Mammary epithelial cell (primary cell): ENCODE results near the gene WDR74.

ENCODE experiments used
- CTCF ChIP-seq, 2 donors: IDR thresholded peaks in 1 of 2; conservative IDR thresholded peaks in 1 of 2; 2 replicates each; pipeline ENCODE4 v1.5.1; 2011 to 2012; ENCODE audit warnings: inconsistent platforms in 2 of 2, low read length in 2 of 2, mild to moderate bottlenecking in 2 of 2, control low read depth in 1 of 2, low read depth in 1 of 2; ENCODE audit not compliant: insufficient read depth in 1 of 2; ENCODE audit errors: extremely low read depth in 1 of 2
- EZH2 ChIP-seq: IDR thresholded peaks from 2 replicates; pipeline ENCODE4 v1.6.1; 2012; ENCODE audit warnings: low read length, inconsistent platforms, borderline replicate concordance

GRCh38 chr11:62882788-62883501, 43.6 kb upstream of the WDR74 start:
- no peak for TF ChIP-seq CTCF (conservative IDR thresholded peaks at IDR 0.05 in 1 of 2, IDR thresholded peaks at IDR 0.05 in 1 of 2; ENCODE audit: extremely low read depth in 1 of 2, insufficient read depth in 1 of 2, low read depth in 1 of 2, low read length in 2 of 2)
- no peak for TF ChIP-seq EZH2
